HepG2 (cell line): ENCODE measurements around the gene PSMD1. TPM values are rescaled to one million over a fixed set of nuclear protein-coding genes. Genes with fewer than 3 reads are reported as not detected.

ENCODE experiments used
- ARID2 ChIP-seq: sonication (generic); formaldehyde crosslinking; IDR thresholded peaks from 2 replicates; pipeline ENCODE4 v1.8.1; 2022; ENCODE audit warnings: mild to moderate bottlenecking, missing genetic modification reagents, borderline replicate concordance
- FOXC1 ChIP-seq: sonication (generic); formaldehyde crosslinking; IDR thresholded peaks from 2 replicates; pipeline ENCODE4 v1.8.0; 2022; ENCODE audit warnings: mild to moderate bottlenecking, missing genetic modification reagents, borderline replicate concordance
- KDM6A ChIP-seq: IDR thresholded peaks from 2 replicates; pipeline ENCODE4 v1.6.1; 2016; ENCODE audit warnings: low read depth
- NCOA1 ChIP-seq: sonication (generic); formaldehyde crosslinking; IDR thresholded peaks from 2 replicates; pipeline ENCODE4 v1.9.0; 2021; ENCODE audit warnings: missing genetic modification reagents
- NFRKB ChIP-seq: fragments of 450-650 bp; IDR thresholded peaks from 2 replicates; pipeline ENCODE4 v1.6.1; 2017
- PCBP1 ChIP-seq: fragments of 200-400 bp; formaldehyde crosslinking; IDR thresholded peaks from 2 replicates; pipeline ENCODE4 v1.6.1; 2017; ENCODE audit warnings: mild to moderate bottlenecking, low read depth, low read length, borderline replicate concordance
- PTBP1 ChIP-seq: fragments of 200-400 bp; formaldehyde crosslinking; IDR thresholded peaks from 2 replicates; pipeline ENCODE4 v1.6.1; 2018; ENCODE audit warnings: low read length, low read depth; ENCODE audit not compliant: poor library complexity, severe bottlenecking
- SALL1 ChIP-seq: sonication (generic); formaldehyde crosslinking; IDR thresholded peaks from 2 replicates; pipeline ENCODE4 v1.8.0; 2022; ENCODE audit warnings: mild to moderate bottlenecking, missing genetic modification reagents
- TAF1 ChIP-seq: sonication (generic); formaldehyde crosslinking; IDR thresholded peaks from 2 replicates; pipeline ENCODE4 v1.4.0; 2020; ENCODE audit warnings: missing genetic modification reagents
- ZBTB7B ChIP-seq: sonication (generic); formaldehyde crosslinking; IDR thresholded peaks from 2 replicates; pipeline ENCODE4 v1.4.0; 2020; ENCODE audit warnings: missing genetic modification reagents
- ZNF607 ChIP-seq: sonication (generic); formaldehyde crosslinking; IDR thresholded peaks from 2 replicates; pipeline ENCODE4 v1.5.1; 2020; ENCODE audit warnings: missing genetic modification reagents, mild to moderate bottlenecking, borderline replicate concordance
- ZNF7 ChIP-seq: IDR thresholded peaks from 2 replicates; pipeline ENCODE4 v1.6.1; 2016; ENCODE audit warnings: missing biosample characterization, missing genetic modification reagents
- ZNF724P ChIP-seq: sonication (generic); formaldehyde crosslinking; IDR thresholded peaks from 2 replicates; pipeline ENCODE4 v1.8.0; 2022; ENCODE audit warnings: missing genetic modification reagents, borderline replicate concordance
- ZSCAN20 ChIP-seq: sonication (generic); formaldehyde crosslinking; IDR thresholded peaks from 2 replicates; pipeline ENCODE4 v1.4.0; 2020; ENCODE audit warnings: missing genetic modification reagents, mild to moderate bottlenecking, borderline replicate concordance
- ZSCAN30 ChIP-seq: sonication (generic); formaldehyde crosslinking; IDR thresholded peaks from 2 replicates; pipeline ENCODE4 v1.5.0; 2020; ENCODE audit warnings: mild to moderate bottlenecking, missing genetic modification reagents
- polyA plus RNA-seq, 8 experiments: library from polyadenylated mRNA; depleted of rRNA in 3 of 8; stranded (reverse) in 7 of 8; unstranded in 1 of 8; fragments of >200 nt; fragmentation: Illumina TruSeq in 4 of 8; extraction: Trizol in 4 of 8; gene quantifications; 2 replicates each; pipeline versions ENCODE4 v1.2.1 to v1.2.3, GENCODE V29; 2011 to 2016; ENCODE audit warnings: low read depth in 4 of 8, missing spikeins in 1 of 8, mixed read lengths in 1 of 8; ENCODE audit not compliant: insufficient read depth in 1 of 8
- total RNA-seq, 5 experiments: library from RNA; depleted of rRNA; stranded (reverse); fragments of >200 nt; fragmentation: Illumina TruSeq; extraction: Trizol; gene quantifications; 2 replicates each; pipeline ENCODE4 v1.2.3, GENCODE V29; 2016; ENCODE audit warnings: low read depth in 1 of 5
- TF ChIP-seq, protein P1 (sequence below): sonication (generic); formaldehyde crosslinking; IDR thresholded peaks from 2 replicates; pipeline ENCODE4 v1.5.1; 2020; ENCODE audit warnings: mild to moderate bottlenecking, missing genetic modification reagents
- TF ChIP-seq, protein P2 (sequence below): sonication (generic); formaldehyde crosslinking; IDR thresholded peaks from 2 replicates; pipeline ENCODE4 v1.5.1; 2020; ENCODE audit warnings: missing genetic modification reagents, mild to moderate bottlenecking, borderline replicate concordance
- TF ChIP-seq, protein P3 (sequence below): sonication (generic); formaldehyde crosslinking; conservative IDR thresholded peaks from 2 replicates; pipeline ENCODE4 v1.4.0; 2020; ENCODE audit warnings: missing genetic modification reagents
- TF ChIP-seq, protein P4 (sequence below): sonication (generic); formaldehyde crosslinking; IDR thresholded peaks from 2 replicates; pipeline ENCODE4 v1.4.0; 2020; ENCODE audit warnings: missing genetic modification reagents
- TF ChIP-seq, protein P5 (sequence below): sonication (generic); formaldehyde crosslinking; IDR thresholded peaks from 2 replicates; pipeline ENCODE4 v1.4.0; 2020; ENCODE audit warnings: missing genetic modification reagents

The PSMD1 gene
- total and polyA plus RNA-seq, 2 of the 13 experiments (the other 11 are each of a cell fraction or from before 2014, with no cell fraction given): 136 to 191 TPM

DNA sequence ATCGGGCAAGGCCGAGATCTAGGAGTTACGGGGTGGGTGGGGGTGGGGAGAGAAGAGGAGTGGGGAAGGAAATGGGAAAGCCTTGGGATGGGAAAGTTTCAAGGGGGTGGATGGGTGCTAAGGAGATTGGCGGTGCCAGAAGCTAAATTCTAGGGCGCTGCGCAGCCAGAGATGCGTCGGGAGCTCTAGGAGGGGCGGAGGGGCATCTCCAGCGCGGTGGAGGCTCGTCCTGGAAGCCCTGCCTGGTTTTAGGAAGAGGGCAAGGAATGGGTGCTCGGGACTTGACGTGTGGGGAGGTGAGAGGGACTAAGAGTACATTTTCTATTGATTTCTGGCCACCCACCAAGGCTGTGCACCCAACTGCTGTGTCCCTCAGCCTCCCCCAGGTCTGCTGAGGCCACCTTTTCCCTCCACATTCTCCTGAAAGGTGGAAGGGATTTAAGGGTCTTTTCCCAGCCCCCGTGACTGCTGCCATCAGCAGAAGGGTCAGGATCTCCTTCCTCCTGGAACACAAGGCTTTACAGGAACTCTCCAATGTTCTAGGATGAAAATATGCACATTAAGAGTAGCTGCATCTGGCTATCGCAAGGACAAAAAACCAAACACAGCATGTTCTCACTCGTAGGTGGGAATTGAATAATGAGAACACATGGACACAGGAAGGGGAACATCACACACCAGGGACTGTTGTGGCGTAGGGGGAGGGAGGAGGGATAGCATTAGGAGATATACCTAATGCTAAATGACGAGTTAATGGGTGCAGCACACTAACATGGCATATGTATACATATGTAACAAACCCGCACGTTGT lies 18.0 kb upstream of the PSMD1 start (continued):
- TF ChIP-seq, protein P1, sequence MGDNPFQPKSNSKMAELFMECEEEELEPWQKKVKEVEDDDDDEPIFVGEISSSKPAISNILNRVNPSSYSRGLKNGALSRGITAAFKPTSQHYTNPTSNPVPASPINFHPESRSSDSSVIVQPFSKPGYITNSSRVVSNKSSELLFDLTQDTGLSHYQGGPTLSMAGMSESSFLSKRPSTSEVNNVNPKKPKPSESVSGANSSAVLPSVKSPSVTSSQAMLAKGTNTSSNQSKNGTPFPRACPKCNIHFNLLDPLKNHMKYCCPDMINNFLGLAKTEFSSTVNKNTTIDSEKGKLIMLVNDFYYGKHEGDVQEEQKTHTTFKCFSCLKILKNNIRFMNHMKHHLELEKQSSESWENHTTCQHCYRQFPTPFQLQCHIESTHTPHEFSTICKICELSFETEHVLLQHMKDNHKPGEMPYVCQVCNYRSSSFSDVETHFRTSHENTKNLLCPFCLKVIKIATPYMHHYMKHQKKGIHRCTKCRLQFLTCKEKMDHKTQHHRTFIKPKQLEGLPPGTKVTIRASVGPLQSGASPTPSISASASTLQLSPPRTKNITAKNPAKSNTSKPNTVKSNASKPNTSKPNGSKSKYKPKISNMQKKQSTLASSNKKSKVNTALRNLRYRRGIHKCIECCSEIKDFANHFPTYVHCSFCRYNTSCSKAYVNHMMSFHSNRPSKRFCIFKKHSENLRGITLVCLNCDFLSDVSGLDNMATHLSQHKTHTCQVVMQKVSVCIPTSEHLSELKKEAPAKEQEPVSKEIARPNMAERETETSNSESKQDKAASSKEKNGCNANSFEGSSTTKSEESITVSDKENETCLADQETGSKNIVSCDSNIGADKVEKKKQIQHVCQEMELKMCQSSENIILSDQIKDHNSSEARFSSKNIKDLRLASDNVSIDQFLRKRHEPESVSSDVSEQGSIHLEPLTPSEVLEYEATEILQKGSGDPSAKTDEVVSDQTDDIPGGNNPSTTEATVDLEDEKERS (CRISPR knock-in tag): peak; percentile 43; the same call in 1 of the 2 replicates
- TF ChIP-seq, protein P2, sequence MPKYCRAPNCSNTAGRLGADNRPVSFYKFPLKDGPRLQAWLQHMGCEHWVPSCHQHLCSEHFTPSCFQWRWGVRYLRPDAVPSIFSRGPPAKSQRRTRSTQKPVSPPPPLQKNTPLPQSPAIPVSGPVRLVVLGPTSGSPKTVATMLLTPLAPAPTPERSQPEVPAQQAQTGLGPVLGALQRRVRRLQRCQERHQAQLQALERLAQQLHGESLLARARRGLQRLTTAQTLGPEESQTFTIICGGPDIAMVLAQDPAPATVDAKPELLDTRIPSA (CRISPR knock-in tag): 0 out of 2 replicates have a peak, but pooled peaks have one; percentile 38
- TF ChIP-seq, protein P3, sequence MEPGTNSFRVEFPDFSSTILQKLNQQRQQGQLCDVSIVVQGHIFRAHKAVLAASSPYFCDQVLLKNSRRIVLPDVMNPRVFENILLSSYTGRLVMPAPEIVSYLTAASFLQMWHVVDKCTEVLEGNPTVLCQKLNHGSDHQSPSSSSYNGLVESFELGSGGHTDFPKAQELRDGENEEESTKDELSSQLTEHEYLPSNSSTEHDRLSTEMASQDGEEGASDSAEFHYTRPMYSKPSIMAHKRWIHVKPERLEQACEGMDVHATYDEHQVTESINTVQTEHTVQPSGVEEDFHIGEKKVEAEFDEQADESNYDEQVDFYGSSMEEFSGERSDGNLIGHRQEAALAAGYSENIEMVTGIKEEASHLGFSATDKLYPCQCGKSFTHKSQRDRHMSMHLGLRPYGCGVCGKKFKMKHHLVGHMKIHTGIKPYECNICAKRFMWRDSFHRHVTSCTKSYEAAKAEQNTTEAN (CRISPR knock-in tag): no peak
- TF ChIP-seq ARID2 (CRISPR knock-in tag): peak; percentile 88; the same call in 1 of the 2 replicates
- TF ChIP-seq NCOA1: peak; percentile 60; the same call in 1 of the 2 replicates
- TF ChIP-seq, protein P4, sequence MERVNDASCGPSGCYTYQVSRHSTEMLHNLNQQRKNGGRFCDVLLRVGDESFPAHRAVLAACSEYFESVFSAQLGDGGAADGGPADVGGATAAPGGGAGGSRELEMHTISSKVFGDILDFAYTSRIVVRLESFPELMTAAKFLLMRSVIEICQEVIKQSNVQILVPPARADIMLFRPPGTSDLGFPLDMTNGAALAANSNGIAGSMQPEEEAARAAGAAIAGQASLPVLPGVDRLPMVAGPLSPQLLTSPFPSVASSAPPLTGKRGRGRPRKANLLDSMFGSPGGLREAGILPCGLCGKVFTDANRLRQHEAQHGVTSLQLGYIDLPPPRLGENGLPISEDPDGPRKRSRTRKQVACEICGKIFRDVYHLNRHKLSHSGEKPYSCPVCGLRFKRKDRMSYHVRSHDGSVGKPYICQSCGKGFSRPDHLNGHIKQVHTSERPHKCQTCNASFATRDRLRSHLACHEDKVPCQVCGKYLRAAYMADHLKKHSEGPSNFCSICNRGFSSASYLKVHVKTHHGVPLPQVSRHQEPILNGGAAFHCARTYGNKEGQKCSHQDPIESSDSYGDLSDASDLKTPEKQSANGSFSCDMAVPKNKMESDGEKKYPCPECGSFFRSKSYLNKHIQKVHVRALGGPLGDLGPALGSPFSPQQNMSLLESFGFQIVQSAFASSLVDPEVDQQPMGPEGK (CRISPR knock-in tag): peak; percentile 37
- no peak for TF ChIP-seq ZNF607 (CRISPR knock-in tag)
- 0 out of 2 replicates have a peak, but pooled peaks have one; percentile 7 for TF ChIP-seq TAF1 (CRISPR knock-in tag)
- 0 out of 2 replicates have a peak, but pooled peaks have one; percentile 30 for TF ChIP-seq ZSCAN30 (CRISPR knock-in tag)
- TF ChIP-seq ZBTB7B (CRISPR knock-in tag): 0 out of 2 replicates have a peak, but pooled peaks have one; percentile 5
- peak; percentile 19; the same call in 1 of the 2 replicates for TF ChIP-seq SALL1
- TF ChIP-seq PTBP1: no peak
- TF ChIP-seq, protein P5, sequence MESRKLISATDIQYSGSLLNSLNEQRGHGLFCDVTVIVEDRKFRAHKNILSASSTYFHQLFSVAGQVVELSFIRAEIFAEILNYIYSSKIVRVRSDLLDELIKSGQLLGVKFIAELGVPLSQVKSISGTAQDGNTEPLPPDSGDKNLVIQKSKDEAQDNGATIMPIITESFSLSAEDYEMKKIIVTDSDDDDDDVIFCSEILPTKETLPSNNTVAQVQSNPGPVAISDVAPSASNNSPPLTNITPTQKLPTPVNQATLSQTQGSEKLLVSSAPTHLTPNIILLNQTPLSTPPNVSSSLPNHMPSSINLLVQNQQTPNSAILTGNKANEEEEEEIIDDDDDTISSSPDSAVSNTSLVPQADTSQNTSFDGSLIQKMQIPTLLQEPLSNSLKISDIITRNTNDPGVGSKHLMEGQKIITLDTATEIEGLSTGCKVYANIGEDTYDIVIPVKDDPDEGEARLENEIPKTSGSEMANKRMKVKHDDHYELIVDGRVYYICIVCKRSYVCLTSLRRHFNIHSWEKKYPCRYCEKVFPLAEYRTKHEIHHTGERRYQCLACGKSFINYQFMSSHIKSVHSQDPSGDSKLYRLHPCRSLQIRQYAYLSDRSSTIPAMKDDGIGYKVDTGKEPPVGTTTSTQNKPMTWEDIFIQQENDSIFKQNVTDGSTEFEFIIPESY (CRISPR knock-in tag): no peak
- no peak for TF ChIP-seq ZNF724P (CRISPR knock-in tag)
- no peak for TF ChIP-seq ZSCAN20 (CRISPR knock-in tag)
- 0 out of 2 replicates have a peak, but pooled peaks have one; percentile 70 for TF ChIP-seq PCBP1
- TF ChIP-seq KDM6A (CRISPR knock-in tag): no peak
- no peak for TF ChIP-seq NFRKB
- TF ChIP-seq ZNF7 (CRISPR knock-in tag): no peak
- TF ChIP-seq FOXC1 (CRISPR knock-in tag): 0 out of 2 replicates have a peak, but pooled peaks have one; percentile 24
